Lower lobe of right lung (tissue), 2 donors: ENCODE measurements around the gene CARS2. TPM values are rescaled to one million over a fixed set of nuclear protein-coding genes. Genes with fewer than 3 reads are reported as not detected.

Experiments used
- ATAC-seq, 2 donors: fragments of 200-7000 bp; cut with Tn5 transposase; one replicate each; pipeline ENCODE4 v1.9.1; 2020 to 2022; ENCODE audit warnings: mild to moderate bottlenecking in 2 of 2, moderate library complexity in 2 of 2
- DNase-seq: peaks from one replicate; pipeline ENCODE4 v3.0.0-alpha.2; 2020
- H3K27ac ChIP-seq: fragments of 200-600 bp; one replicate; pipeline ENCODE4 v1.8.0; 2022
- H3K27me3 ChIP-seq: fragments of 200-600 bp; one replicate; pipeline ENCODE4 v1.8.0; 2022; ENCODE audit warnings: low read depth
- H3K36me3 ChIP-seq: fragments of 200-600 bp; one replicate; pipeline ENCODE4 v1.8.0; 2022; ENCODE audit warnings: mild to moderate bottlenecking
- H3K4me1 ChIP-seq: fragments of 200-600 bp; one replicate; pipeline ENCODE4 v1.8.0; 2022
- H3K4me3 ChIP-seq: fragments of 200-600 bp; one replicate; pipeline ENCODE4 v1.8.0; 2022; ENCODE audit warnings: mild to moderate bottlenecking
- H3K9me3 ChIP-seq: fragments of 200-600 bp; one replicate; pipeline ENCODE4 v1.8.0; 2022
- CTCF ChIP-seq: fragments of 200-600 bp; IDR thresholded peaks from one replicate; pipeline ENCODE4 v1.8.0; 2022; ENCODE audit warnings: antibody characterized with exemption, mild to moderate bottlenecking
- intact Hi-C: fragments of 100-400 bp; cut with DNase I; formaldehyde crosslinking; loops from one replicate; pipeline ENCODE4 v1.11.0; 2022
- total RNA-seq: library from RNA; stranded (reverse); fragmentation: NEBNext Ultra II Directional; extraction: Animal tissue kit (Norgen Biotek cat#: 25700); gene quantifications from one replicate; pipeline ENCODE4 v1.2.1, GENCODE V29; 2021
- donor health status: DM: no; HTN: yes; CAD: no; lungs with severe emphysema.

Gene CARS2
- total RNA-seq, 1 donor from 2014 or later: 70.3 TPM

DNA sequence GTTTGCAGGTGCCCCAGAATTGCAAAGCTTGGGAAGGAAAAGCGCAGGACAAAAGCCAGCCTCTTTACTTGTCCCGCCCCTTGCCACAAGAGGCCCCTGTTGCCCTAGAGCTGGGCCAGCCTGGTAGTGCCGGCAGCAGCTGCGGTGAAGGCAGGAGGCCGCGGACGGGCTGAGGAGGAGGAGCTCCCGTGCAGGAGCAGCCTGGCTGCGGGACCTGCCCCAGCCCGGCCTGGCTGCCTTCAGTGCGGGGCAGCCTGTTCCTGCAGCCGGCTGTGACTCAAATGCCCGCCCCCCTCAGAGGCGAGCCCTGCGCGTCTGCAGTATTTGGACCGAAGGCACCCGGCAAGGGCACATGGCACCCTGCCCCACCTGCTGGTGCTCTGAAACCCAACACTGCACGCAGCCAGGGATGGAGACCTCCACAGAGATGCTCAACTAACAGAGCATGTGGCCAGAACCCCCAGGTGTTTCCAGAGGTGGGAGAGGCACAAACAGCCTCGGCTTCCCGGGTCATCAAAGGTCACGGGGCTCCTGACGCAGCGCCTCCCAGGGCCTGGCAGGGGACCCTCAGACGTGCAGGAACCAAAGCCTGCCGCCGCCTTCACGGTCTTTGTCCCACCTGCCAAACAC lies 60.9 kb downstream of the CARS2 start:
- DNase-seq (peak; percentile 81), ATAC-seq (peak; percentile 78 to 84)
- Histone ChIP-seq H3K27me3 (no peaks in the 10 kb centered on the region), H3K27ac (no peak overlapping the region), H3K36me3 (peaks cover 76% of the 10 kb centered on the region), H3K9me3 (no peaks in the 10 kb centered on the region), H3K4me1 (peaks cover 9% of the 10 kb centered on the region), H3K4me3 (no peak overlapping the region)
- intact Hi-C loops: no loop called here
- TF ChIP-seq CTCF: peak; percentile 37

DNA sequence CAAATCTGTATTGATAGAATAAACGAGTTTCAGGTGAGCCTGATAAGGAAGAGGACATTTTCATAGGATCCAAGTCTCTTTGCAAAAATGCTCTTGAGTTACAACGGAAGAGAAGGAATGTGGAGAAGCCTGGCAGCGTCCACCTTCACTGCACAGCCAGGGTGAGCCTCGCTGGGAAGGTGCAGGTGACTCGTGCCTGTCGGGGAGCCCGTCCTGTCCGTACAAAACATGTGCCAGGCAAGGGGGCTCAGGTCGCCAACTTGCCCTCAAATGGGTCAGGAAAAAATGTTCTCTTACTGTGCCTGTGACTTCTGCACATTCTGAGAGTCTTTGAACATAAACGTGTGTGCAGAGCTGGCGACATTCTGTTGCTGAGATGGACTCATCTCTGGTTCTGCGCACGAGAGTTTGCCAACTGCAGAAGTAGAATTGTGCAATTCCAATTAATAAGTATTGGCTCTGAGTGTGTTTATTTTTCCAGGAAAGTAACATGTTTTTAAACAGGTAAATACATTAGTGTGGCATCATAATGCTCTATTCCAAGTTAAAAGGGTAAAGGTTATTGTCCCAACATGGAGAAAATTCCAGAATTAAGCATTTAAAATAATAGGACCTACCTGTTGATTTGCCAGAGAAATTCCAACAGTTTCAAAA lies 62.0 kb downstream of the CARS2 start:
- DNase-seq (no peak), ATAC-seq (no peak)
- H3K27me3 ChIP-seq: no peaks in the 10 kb centered on the region
- peaks cover 76% of the 10 kb centered on the region for H3K36me3 ChIP-seq
- no peak for TF ChIP-seq CTCF
- H3K4me1 ChIP-seq: peaks cover 9% of the 10 kb centered on the region
- H3K27ac ChIP-seq: no peak overlapping the region
- intact Hi-C loops: no loop called here
- no peaks in the 10 kb centered on the region for H3K9me3 ChIP-seq
- H3K4me3 ChIP-seq: no peak overlapping the region

- Histone ChIP-seq H3K4me3 (no peak overlapping the region), H3K36me3 (peaks cover 78% of the 10 kb centered on the region), H3K27me3 (no peaks in the 10 kb centered on the region), H3K4me1 (peaks cover 9% of the 10 kb centered on the region), H3K27ac (no peak overlapping the region), H3K9me3 (no peaks in the 10 kb centered on the region)
- intact Hi-C loops: no loop called here
- TF ChIP-seq CTCF: no peak
- ATAC-seq: no peak
- no peak for DNase-seq
Observed at GRCh38 chr13:110643324-110643723, 62.6 kb downstream of the CARS2 start.

DNA sequence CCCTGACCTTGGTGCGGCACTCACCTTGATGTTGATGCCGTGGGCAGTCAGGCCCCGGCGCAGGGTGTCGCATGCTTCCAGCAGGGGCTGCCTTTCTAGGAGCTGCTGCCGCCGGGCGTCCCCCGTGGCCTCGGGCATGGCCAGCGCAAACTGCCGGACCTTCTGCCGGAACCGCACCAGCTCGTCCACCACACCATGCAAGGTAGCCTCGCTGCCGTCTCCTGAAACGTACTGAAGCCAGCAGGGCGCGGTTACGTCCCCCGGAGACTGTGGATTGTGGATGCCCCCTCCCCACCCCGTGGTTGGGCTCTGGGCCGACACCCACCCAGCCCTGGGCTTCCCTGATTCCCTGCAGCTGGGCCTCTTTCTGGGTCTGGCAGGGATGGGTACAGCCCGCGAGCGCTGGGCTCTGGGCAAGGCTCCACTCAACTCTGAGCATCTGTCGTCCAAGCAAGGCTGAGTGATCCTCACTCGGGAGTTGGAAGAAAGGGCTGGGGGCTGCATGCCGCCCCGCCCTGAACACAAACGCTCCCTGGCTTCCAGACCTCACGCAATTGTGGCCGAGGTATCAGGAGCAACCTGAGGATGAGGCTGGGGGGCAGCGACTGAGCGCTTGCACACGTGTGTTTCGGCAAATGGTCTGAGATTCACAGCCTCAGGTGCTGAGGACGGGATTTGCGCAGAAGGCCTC lies 63.5 kb downstream of the CARS2 start:
- intact Hi-C loops: no loop called here
- H3K36me3 ChIP-seq: peaks cover 83% of the 10 kb centered on the region
- peaks cover 9% of the 10 kb centered on the region for H3K4me1 ChIP-seq
- no peak overlapping the region for H3K27ac ChIP-seq
- no peak overlapping the region for H3K4me3 ChIP-seq
- DNase-seq (no peak), ATAC-seq (no peak)
- H3K9me3 ChIP-seq: no peaks in the 10 kb centered on the region
- no peaks in the 10 kb centered on the region for H3K27me3 ChIP-seq
- TF ChIP-seq CTCF: no peak

GRCh38 chr13:110641055-110642015 lies 64.6 kb downstream of the CARS2 start:
- no peak overlapping the region for H3K27ac ChIP-seq
- intact Hi-C loops: no loop called here

More at GRCh38 chr13:110641055-110642015, 64.6 kb downstream of the CARS2 start:
- Histone ChIP-seq H3K27me3 (no peaks in the 10 kb centered on the region), H3K4me3 (no peak overlapping the region), H3K4me1 (peaks cover 9% of the 10 kb centered on the region), H3K36me3 (peaks cover 94% of the 10 kb centered on the region), H3K9me3 (no peaks in the 10 kb centered on the region)
- TF ChIP-seq CTCF: no peak
- ATAC-seq: no peak
- no peak for DNase-seq
